ENCODE results near the gene MOB2. TPM values are rescaled to one million over a fixed set of nuclear protein-coding genes. Genes with fewer than 3 reads are reported as not detected.

The MOB2 gene
- total RNA-seq, 2 experiments from 2014 or later, result 13.2 to 14.0 TPM

- H3K9me3 Mint-ChIP-seq, result no peaks in the 10 kb centered on the region
- intact Hi-C loops (cut with micrococcal nuclease), result no loop called here
- DNase-seq (no peak), ATAC-seq (no peak)
- H3K4me3 Mint-ChIP-seq, result no peak overlapping the region
- POLR2A ChIA-PET, result no interaction called here
- H3K36me3 Mint-ChIP-seq (ENCODE audit: low read depth), result no peaks in the 10 kb centered on the region
- peak overlapping the region; percentile 4 for H3K27ac Mint-ChIP-seq
- TF ChIP-seq, protein P1, sequence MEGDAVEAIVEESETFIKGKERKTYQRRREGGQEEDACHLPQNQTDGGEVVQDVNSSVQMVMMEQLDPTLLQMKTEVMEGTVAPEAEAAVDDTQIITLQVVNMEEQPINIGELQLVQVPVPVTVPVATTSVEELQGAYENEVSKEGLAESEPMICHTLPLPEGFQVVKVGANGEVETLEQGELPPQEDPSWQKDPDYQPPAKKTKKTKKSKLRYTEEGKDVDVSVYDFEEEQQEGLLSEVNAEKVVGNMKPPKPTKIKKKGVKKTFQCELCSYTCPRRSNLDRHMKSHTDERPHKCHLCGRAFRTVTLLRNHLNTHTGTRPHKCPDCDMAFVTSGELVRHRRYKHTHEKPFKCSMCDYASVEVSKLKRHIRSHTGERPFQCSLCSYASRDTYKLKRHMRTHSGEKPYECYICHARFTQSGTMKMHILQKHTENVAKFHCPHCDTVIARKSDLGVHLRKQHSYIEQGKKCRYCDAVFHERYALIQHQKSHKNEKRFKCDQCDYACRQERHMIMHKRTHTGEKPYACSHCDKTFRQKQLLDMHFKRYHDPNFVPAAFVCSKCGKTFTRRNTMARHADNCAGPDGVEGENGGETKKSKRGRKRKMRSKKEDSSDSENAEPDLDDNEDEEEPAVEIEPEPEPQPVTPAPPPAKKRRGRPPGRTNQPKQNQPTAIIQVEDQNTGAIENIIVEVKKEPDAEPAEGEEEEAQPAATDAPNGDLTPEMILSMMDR (IDR thresholded peaks at IDR 0.05), result no peak
- no peaks in the 10 kb centered on the region for H3K27me3 Mint-ChIP-seq
- H3K4me1 Mint-ChIP-seq (ENCODE audit: low read depth), result no peaks in the 10 kb centered on the region
- CTCF ChIA-PET, result no interaction called here
These were observed 19.8 kb downstream of the MOB2 start for GRCh38 chr11:1466784-1467183.

- ChIA-PET CTCF (interaction anchor here (1.5 kb wide), 1 partner anchor 131 kb away, joined by 3 read pairs; no protein-coding TSS in a partner anchor), POLR2A (no interaction called here)
- intact Hi-C loops (cut with micrococcal nuclease), result no loop called here
- Mint-ChIP-seq H3K36me3 (ENCODE audit: low read depth) (no peaks in the 10 kb centered on the region), H3K9me3 (no peaks in the 10 kb centered on the region), H3K4me1 (ENCODE audit: low read depth) (no peaks in the 10 kb centered on the region), H3K27me3 (no peaks in the 10 kb centered on the region), H3K4me3 (no peak overlapping the region), H3K27ac (no peak overlapping the region)
- ATAC-seq (no peak), DNase-seq (no peak)
- TF ChIP-seq, protein P1 (IDR thresholded peaks at IDR 0.05), result no peak
These were observed 23.5 kb downstream of the MOB2 start for GRCh38 chr11:1463056-1463455.

- DNase-seq, result no peak
- TF ChIP-seq, protein P1 (IDR thresholded peaks at IDR 0.05), result no peak
- no peak for ATAC-seq
- Mint-ChIP-seq H3K4me1 (ENCODE audit: low read depth) (no peaks in the 10 kb centered on the region), H3K27me3 (no peaks in the 10 kb centered on the region), H3K36me3 (ENCODE audit: low read depth) (no peaks in the 10 kb centered on the region), H3K9me3 (no peaks in the 10 kb centered on the region), H3K4me3 (no peak overlapping the region), H3K27ac (no peak overlapping the region)
- CTCF ChIA-PET, result no interaction called here
- POLR2A ChIA-PET, result no interaction called here
- intact Hi-C loops (cut with micrococcal nuclease), result no loop called here
These were observed 23.9 kb downstream of the MOB2 start for GRCh38 chr11:1462698-1462975.

GRCh38 chr11:1461826-1462697, 24.5 kb downstream of the MOB2 start:
- TF ChIP-seq, protein P1 (IDR thresholded peaks at IDR 0.05), result no peak
- DNase-seq, result no peak
- H3K9me3 Mint-ChIP-seq, result no peaks in the 10 kb centered on the region
- no peak for ATAC-seq
- ChIA-PET CTCF (no interaction called here), POLR2A (no interaction called here)
- intact Hi-C loops (cut with micrococcal nuclease), result no loop called here
- no peak overlapping the region for H3K4me3 Mint-ChIP-seq
- H3K4me1 Mint-ChIP-seq (ENCODE audit: low read depth), result no peaks in the 10 kb centered on the region
- H3K27ac Mint-ChIP-seq, result no peak overlapping the region
- no peaks in the 10 kb centered on the region for H3K27me3 Mint-ChIP-seq
- no peaks in the 10 kb centered on the region for H3K36me3 Mint-ChIP-seq (ENCODE audit: low read depth)

DNA sequence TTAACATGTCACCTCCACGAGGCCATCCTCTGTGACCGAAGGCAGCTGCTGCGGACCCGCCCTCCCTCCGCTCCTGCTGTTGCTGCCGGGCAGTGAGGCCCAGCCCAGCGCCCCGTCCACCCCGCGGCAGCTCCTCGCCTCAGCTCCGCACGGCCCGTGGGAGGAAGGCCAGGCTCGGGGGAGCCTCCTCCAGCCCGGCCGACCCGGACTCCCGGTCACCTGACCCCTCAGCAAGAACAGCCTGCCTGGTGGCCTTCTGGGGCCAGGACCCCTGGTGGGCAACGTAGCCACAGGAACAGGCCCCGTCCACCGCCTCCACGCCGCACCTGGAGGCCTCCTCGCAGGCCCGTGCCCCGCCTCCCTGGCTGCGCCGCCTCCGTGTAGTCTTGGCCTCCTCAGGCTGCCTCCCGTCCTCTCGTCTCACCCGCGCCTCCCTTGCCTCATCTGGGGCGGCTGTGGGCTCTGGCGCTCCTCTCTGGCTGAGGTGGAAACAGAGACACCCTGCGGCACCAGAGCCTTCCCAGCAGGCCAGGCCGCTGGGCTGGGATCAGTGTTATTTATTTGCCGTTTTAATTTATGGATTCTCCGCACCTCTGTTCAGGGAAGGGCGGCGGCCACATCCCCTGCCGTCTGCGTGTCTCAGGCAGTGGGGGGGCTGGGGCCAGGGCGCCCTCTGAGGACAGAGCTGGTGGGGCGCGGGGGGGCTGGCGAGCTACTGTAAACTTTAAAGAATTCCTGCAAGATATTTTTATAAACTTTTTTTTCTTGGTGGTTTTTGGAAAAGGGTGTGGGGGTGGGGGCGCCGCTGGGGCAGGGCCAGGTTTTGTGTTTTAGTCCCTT, 25.4 kb downstream of the MOB2 start:
- intact Hi-C loops (cut with micrococcal nuclease), result no loop called here

More for the DNA sequence above, 25.4 kb downstream of the MOB2 start:
- Mint-ChIP-seq H3K36me3 (ENCODE audit: low read depth) (no peaks in the 10 kb centered on the region), H3K27me3 (no peaks in the 10 kb centered on the region), H3K4me1 (ENCODE audit: low read depth) (no peaks in the 10 kb centered on the region), H3K9me3 (no peaks in the 10 kb centered on the region), H3K4me3 (no peak overlapping the region), H3K27ac (no peak overlapping the region)
- DNase-seq (no peak), ATAC-seq (no peak)
- ChIA-PET CTCF (no interaction called here), POLR2A (interaction anchor here (0.7 kb wide), 1 partner anchor 53 kb away, joined by 3 read pairs; no protein-coding TSS in a partner anchor)
- TF ChIP-seq, protein P1 (IDR thresholded peaks at IDR 0.05), result no peak
